ENCODE data around the gene SNRPD3.
"Not testable (repeated sequence)": the region's sequence is repeated elsewhere in the genome, so short reads cannot be mapped to it uniquely, and the experiment has no call there.

SNRPD3 gene

DNA sequence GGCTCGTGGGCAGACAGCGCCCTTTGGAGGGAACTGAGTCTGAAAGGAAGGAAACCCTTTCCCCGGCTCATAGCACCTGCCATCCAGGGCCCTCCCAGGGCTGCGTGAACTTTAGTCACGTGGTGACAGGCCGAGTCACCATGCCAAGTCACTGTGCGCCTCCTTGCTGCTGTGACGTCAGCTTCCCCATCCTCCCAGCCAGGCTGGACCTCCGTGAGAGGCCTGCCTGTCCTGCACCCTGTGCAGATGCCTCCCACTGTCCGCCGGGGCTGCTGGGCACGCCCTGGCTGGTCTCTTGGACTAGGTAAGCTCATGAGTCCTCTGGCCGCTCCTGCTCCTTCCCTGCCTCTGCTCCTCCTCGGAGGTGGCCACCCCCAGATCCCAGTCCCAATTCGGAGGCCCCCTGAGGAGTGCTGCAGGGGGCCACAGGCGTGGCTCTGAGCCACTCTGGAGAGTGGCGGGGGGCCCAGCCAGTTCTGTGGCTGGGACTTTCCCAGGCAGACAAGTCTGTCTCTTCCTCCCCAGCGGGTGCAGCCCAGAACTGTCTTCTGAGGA lies 51.7 kb downstream of the SNRPD3 start:
- peak; percentile 46 to 67 (median 58) for DNase-seq (ENCODE audit: low read depth in 2 of 3, low spot score in 1 of 3)

DNA sequence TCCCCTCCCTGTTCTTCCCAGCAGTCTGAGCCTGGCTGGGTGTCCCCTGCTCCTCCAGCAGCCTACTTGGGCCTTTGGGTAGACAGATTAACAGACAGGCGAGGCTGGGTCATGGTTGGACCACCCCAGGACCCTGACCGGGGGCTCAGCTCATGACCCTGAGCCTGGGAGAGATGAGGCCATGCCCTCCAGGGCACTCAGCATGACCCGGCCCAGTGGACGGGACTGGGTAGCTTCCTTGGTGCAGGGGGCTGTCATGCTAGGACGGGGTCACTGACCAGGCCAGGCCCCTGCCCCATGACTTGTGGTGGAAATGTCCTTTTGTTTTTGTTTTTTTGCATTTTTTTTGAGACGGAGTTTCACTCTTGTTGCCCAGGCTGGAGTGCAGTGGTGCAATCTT lies 52.5 kb downstream of the SNRPD3 start:
- DNase-seq (ENCODE audit: low read depth in 2 of 3, low spot score in 1 of 3), result not testable (repeated sequence)

DNA sequence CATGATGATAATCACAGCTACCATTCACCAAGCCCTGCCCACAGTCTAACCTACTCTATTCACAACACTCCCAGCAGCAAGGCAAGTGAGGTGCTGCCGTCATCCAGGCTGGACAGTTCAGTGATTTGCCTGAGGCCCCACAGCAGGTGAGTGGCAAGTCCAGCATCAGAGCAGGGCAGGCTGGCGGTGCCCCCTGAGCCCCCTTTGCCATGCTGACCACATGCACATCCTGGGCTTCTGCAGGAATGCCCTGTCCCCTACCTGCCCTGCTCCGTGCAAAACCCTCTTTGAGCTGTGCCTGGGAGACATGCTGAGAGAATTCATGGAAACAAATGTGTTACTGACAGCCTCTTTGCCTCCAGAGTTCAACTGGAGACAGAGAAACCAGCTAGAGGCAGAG lies 54.1 kb downstream of the SNRPD3 start:
- DNase-seq (ENCODE audit: low read depth in 2 of 3, low spot score in 1 of 3), result not testable (repeated sequence)

DNA sequence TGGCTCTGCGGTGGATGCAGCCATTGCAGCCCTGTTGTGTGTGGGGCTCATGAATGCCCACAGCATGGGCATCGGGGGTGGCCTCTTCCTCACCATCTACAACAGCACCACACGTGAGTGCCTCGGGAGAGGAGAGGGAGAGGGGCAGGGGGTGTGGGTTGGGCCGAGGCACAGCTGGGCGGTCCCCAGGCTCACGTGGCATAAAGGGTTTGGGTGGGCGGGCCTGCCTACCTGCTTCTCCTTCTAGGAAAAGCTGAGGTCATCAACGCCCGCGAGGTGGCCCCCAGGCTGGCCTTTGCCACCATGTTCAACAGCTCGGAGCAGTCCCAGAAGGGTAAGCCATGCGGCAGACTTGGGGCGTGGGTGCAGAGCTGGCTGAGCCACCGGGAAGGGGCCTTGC lies 59.0 kb downstream of the SNRPD3 start:
- not testable (repeated sequence) for DNase-seq (ENCODE audit: low read depth in 2 of 3, low spot score in 1 of 3)

DNA sequence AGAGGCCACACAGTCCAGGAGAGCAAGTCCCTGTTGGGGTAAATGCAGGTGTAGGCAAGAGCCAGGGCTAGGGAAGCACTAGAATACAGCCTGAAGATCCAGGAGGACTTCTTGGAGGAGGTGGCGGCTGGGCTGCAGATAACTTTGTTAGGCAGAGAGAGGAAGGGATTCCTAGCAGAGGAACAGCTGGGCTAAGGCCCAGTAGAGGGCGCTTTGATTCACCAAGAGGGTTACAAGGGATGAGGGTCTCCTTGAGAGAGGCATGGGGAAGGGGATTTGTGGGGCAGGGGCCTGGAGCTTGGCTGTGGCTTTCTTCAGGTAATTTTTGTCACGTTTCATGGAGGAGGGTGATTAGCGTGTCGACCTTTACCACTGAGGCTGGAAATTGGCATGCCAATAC lies 65.4 kb downstream of the SNRPD3 start:
- not testable (repeated sequence) for DNase-seq (ENCODE audit: low read depth in 2 of 3, low spot score in 1 of 3)

DNA sequence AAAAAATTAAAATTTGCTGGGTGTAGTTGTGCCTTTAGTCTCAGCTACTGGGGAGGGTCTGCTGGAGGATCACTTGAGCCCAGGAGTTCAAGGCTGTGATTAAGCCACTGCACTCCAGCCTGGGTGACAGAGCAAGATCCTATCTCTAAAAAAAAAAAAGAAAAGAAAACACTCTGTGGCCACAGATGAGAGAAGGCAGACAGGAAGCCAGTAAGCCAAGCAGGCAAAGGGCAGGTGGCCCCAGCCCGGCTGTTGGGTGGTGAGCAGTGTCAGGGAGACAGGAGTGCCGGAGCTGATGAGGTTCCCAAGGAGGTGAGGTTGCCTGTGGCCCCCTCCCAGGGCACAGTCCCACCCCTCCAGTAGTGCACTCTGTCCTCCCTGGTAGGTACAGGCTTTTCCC lies 66.8 kb downstream of the SNRPD3 start:
- DNase-seq (ENCODE audit: low read depth in 2 of 3, low spot score in 1 of 3), result not testable (repeated sequence)

Data from stimulated activated CD4-positive, alpha-beta T cell treated with anti-CD3 and anti-CD28 coated beads, Interleukin-12 subunit alpha, Interleukin-12 subunit beta, amount 100 ng/mL, for 48 hours (primary cell).